ENCODE data around the gene PLB1. TPM values are rescaled to one million over a fixed set of nuclear protein-coding genes. Genes with fewer than 3 reads are reported as not detected.
A peak's percentile ranks its signal among the peaks of the same experiment; 100 is the strongest.

PLB1 gene
- total RNA-seq, 2 donors from 2014 or later: 7.4 to 9.6 TPM

DNA sequence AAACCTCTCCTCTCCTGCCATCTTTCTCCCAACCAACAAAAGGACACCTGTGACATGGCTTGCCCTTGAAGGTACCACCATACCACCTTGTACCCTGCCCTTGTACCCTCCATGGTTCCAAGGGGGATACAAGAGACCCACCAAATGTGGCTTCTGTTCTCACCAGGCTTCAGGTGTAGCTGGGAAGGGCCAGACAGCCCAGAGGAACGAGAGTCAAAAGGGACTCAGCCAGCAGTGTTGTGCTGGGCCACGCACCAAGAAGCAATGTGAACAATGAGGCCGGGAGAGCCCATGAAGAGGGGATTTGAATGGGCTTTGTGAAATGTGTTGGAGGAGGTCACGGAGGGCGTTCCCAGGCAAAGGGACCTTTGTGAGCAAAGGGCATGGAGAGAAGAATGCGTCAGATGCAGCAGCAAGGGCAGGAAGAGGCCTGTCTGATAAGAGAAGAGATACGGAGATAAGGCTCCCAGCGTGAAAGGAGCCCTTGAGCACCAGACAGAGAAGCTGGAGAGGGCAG is 48.6 kb downstream of the PLB1 start:
- TF ChIP-seq, protein P1, sequence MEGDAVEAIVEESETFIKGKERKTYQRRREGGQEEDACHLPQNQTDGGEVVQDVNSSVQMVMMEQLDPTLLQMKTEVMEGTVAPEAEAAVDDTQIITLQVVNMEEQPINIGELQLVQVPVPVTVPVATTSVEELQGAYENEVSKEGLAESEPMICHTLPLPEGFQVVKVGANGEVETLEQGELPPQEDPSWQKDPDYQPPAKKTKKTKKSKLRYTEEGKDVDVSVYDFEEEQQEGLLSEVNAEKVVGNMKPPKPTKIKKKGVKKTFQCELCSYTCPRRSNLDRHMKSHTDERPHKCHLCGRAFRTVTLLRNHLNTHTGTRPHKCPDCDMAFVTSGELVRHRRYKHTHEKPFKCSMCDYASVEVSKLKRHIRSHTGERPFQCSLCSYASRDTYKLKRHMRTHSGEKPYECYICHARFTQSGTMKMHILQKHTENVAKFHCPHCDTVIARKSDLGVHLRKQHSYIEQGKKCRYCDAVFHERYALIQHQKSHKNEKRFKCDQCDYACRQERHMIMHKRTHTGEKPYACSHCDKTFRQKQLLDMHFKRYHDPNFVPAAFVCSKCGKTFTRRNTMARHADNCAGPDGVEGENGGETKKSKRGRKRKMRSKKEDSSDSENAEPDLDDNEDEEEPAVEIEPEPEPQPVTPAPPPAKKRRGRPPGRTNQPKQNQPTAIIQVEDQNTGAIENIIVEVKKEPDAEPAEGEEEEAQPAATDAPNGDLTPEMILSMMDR (IDR thresholded peaks at IDR 0.05): no peak
- no peak for TF ChIP-seq POLR2A (IDR thresholded peaks at IDR 0.05)
- TF ChIP-seq POLR2AphosphoS5 (IDR thresholded peaks at IDR 0.05): no peak
- H3K27me3 ChIP-seq (replicated peaks; ENCODE audit: insufficient read depth): no peaks in the 10 kb centered on the region
- no peaks in the 10 kb centered on the region for H3K4me1 ChIP-seq (replicated peaks)
- H3K27ac ChIP-seq: no peak overlapping the region
- DNase-seq (ENCODE audit: low spot score): no peak
- no peak overlapping the region for H3K4me3 ChIP-seq
- no peaks in the 10 kb centered on the region for H3K9me3 ChIP-seq
- H3K36me3 ChIP-seq: no peaks in the 10 kb centered on the region
- intact Hi-C loops (cut with DNase I): no loop called here
- whole genome bisulfite sequencing: 67% methylated on average over 8 of the region's 8 CpGs

DNA sequence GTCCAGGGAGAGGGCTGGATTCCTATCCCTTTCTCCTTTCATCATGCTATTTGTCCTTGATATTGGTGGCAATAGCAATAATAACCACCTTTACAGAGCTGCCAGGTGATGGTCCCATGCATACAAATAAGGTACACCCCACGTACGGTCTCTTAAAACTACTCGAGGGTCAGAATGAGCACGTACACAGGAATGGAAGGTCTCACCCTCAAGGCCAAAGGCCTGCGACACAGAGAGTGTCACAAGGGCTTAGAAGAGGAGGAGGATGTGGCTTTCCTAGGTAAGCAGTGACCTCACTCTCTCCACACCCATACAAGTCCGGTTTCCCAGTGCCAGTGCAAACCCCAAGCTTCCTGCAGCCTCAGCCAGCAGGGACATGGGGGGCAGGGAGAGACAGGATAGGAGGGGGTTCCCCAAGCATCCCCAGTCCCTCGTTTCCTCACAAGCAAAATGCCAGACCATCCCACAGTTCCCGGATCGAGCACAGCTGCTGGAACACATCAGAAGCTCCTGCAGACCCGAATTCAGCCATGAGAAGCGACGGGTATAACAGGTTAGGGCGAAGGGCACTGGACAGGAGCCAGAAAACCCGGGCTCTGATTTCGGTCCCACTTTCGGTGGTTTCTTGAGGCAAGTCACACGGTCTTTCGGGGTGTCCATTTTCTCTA is 49.2 kb downstream of the PLB1 start:
- H3K4me1 ChIP-seq (replicated peaks): no peaks in the 10 kb centered on the region
- WGBS: 57% methylated on average over 18 of the region's 18 CpGs
- no peak for TF ChIP-seq POLR2AphosphoS5 (IDR thresholded peaks at IDR 0.05)
- TF ChIP-seq, protein P1 (IDR thresholded peaks at IDR 0.05): no peak
- peak; percentile 19 for TF ChIP-seq POLR2A (IDR thresholded peaks at IDR 0.05)
- no peaks in the 10 kb centered on the region for H3K9me3 ChIP-seq
- H3K36me3 ChIP-seq: no peaks in the 10 kb centered on the region
- intact Hi-C loops (cut with DNase I): no loop called here
- H3K4me3 ChIP-seq: no peak overlapping the region
- DNase-seq (ENCODE audit: low spot score): no peak
- H3K27me3 ChIP-seq (replicated peaks; ENCODE audit: insufficient read depth): no peaks in the 10 kb centered on the region
- H3K27ac ChIP-seq: no peak overlapping the region

DNA sequence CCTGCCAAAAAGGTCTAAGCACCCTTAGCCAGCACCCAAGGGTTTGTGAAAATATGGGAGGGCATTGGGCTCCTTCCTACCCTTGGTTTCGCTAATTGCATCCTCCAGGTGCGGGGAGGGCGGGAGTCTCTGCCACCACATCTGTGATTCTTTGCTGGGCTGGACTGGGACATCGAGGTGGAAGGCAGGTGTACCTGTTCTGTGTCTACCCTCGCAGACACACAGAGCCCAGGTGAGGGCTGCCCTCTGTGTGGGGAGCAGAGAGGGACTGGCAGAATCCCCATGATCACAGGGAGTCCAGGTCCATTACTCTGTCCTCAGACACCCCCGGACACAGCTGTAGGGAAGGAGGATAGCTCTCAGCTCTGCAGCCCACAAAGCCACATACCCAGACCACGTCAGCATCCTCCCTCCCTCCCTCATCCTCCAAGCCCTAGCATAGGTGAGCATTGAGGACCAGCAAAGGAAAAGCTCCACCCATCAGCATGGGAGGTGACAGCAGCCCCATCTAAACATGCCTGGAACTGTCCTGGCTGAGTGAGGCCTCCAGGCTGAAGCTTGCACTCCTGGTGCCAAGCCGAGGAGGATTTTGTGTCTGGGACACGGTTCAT is 49.8 kb downstream of the PLB1 start:
- no peaks in the 10 kb centered on the region for H3K36me3 ChIP-seq
- no peaks in the 10 kb centered on the region for H3K9me3 ChIP-seq
- H3K4me3 ChIP-seq: no peak overlapping the region
- DNase-seq (ENCODE audit: low spot score): peak; percentile 49
- no peak overlapping the region for H3K27ac ChIP-seq
- intact Hi-C loops (cut with DNase I): no loop called here
- 62% methylated on average over 9 of the region's 9 CpGs for WGBS
- no peaks in the 10 kb centered on the region for H3K27me3 ChIP-seq (replicated peaks; ENCODE audit: insufficient read depth)
- TF ChIP-seq, protein P1 (IDR thresholded peaks at IDR 0.05): no peak
- TF ChIP-seq POLR2AphosphoS5 (IDR thresholded peaks at IDR 0.05) (no peak), POLR2A (IDR thresholded peaks at IDR 0.05) (peak; percentile 5)
- H3K4me1 ChIP-seq (replicated peaks): no peaks in the 10 kb centered on the region

DNA sequence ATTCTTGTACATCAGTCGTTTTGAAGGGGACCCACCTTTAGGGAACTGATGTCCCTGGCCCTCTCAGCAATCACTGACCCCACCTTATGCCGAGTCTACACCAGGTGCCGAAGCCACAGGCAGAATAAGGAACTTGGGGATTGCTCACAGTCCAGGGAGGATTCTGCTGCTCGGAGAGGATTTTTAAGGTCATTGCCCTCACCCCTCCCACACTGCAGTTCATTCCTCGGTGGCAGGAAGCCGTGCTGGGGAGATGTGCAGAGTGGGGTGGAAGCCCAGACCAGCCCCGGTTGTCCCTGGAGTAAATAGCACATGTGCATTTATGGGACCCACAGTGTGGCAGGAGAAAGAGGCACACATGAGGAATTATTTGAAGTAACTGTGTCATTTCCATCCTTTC is 50.4 kb downstream of the PLB1 start:
- TF ChIP-seq POLR2AphosphoS5 (IDR thresholded peaks at IDR 0.05): no peak
- TF ChIP-seq, protein P1 (IDR thresholded peaks at IDR 0.05): no peak
- no peak for TF ChIP-seq POLR2A (IDR thresholded peaks at IDR 0.05)
- Histone ChIP-seq H3K4me3 (no peak overlapping the region), H3K36me3 (no peaks in the 10 kb centered on the region), H3K27ac (no peak overlapping the region), H3K27me3 (replicated peaks; ENCODE audit: insufficient read depth) (no peaks in the 10 kb centered on the region), H3K4me1 (replicated peaks) (no peaks in the 10 kb centered on the region), H3K9me3 (no peaks in the 10 kb centered on the region)
- intact Hi-C loops (cut with DNase I): no loop called here
- 29% methylated on average over 7 of the region's 7 CpGs for WGBS
- DNase-seq (ENCODE audit: low spot score): no peak

Data from prostate gland (tissue), 2 donors.